Astrocyte of the spinal cord (primary cell): ENCODE measurements around the gene ERO1B.
"Not testable (repeated sequence)": the region's sequence is repeated elsewhere in the genome, so short reads cannot be mapped to it uniquely, and the experiment has no call there.

ENCODE experiments used
- DNase-seq: peaks from one replicate; pipeline ENCODE4 v3.0.0; 2011; ENCODE audit warnings: low read depth, low spot score
- H3K4me3 ChIP-seq: 2 replicates; pipeline ENCODE4 v1.5.1; 2011; ENCODE audit warnings: low read depth, mild to moderate bottlenecking, low read length, moderate library complexity
- CTCF ChIP-seq: IDR thresholded peaks from 2 replicates; pipeline ENCODE4 v1.5.1; 2012; ENCODE audit warnings: low read depth, mild to moderate bottlenecking, low read length, inconsistent platforms
- in situ Hi-C: cut with HindIII; loops from 2 replicates; pipeline ENCODE4 v1.10.0; 2017; ENCODE audit warnings: low sequenced_read_pairs

The ERO1B gene

GRCh38 chr1:236193184-236193583, 88.6 kb downstream of the ERO1B start:
- in situ Hi-C loops: no loop called here
- H3K4me3 ChIP-seq: no peak overlapping the region
- TF ChIP-seq CTCF: no peak
- DNase-seq: no peak

GRCh38 chr1:236188084-236188483, 93.7 kb downstream of the ERO1B start:
- DNase-seq, in situ Hi-C loops, H3K4me3 ChIP-seq: not testable (repeated sequence)

- in situ Hi-C loops, H3K4me3 ChIP-seq, DNase-seq: not testable (repeated sequence)
Measured at GRCh38 chr1:236186471-236186870, 95.3 kb downstream of the ERO1B start.

GRCh38 chr1:236185687-236186086, 96.1 kb downstream of the ERO1B start:
- H3K4me3 ChIP-seq: no peak overlapping the region
- no peak for DNase-seq
- in situ Hi-C loops: no loop called here
- TF ChIP-seq CTCF: no peak

- in situ Hi-C loops: no loop called here
- H3K4me3 ChIP-seq: no peak overlapping the region
- DNase-seq: peak; percentile 19
- TF ChIP-seq CTCF: no peak
Measured at GRCh38 chr1:236181059-236181458, 100.7 kb downstream of the ERO1B start.

- no peak for DNase-seq
- H3K4me3 ChIP-seq: no peak overlapping the region
- in situ Hi-C loops: no loop called here
Measured at GRCh38 chr1:236179634-236180033, 102.1 kb downstream of the ERO1B start.

GRCh38 chr1:236176337-236177336, 105.1 kb downstream of the ERO1B start:
- no peak overlapping the region for H3K4me3 ChIP-seq
- no peak for TF ChIP-seq CTCF
- no peak for DNase-seq
- in situ Hi-C loops: no loop called here

More at GRCh38 chr1:236179634-236180033, 102.1 kb downstream of the ERO1B start:
- TF ChIP-seq CTCF: no peak
